ENCODE data around the gene KRT3. TPM values are rescaled to one million over a fixed set of nuclear protein-coding genes. Genes with fewer than 3 reads are reported as not detected.

KRT3 gene
- total and polyA plus RNA-seq, 10 of the 15 experiments (the other 5 are each of a cell fraction or from before 2014, with no cell fraction given), result not detected

- ChIA-PET RAD21 (ENCODE audit: unreplicated experiment) (no interaction called here), POLR2A (no interaction called here)
- no peaks in the 10 kb centered on the region for H4K20me1 ChIP-seq (ENCODE audit: control insufficient read depth, insufficient read depth)
These were observed 5.9 kb upstream of the KRT3 start for GRCh38 chr12:52801773-52802172.

More at GRCh38 chr12:52801773-52802172, 5.9 kb upstream of the KRT3 start:
- Histone ChIP-seq H3K4me1 (ENCODE audit: control insufficient read depth, insufficient read depth, low read length) (no peaks in the 10 kb centered on the region), H3K79me2 (ENCODE audit: control insufficient read depth, insufficient read depth, low read length) (no peaks in the 10 kb centered on the region), H3K9ac (ENCODE audit: control insufficient read depth, insufficient read depth, low read length) (no peak overlapping the region), H3K4me2 (ENCODE audit: control insufficient read depth, insufficient read depth) (no peak overlapping the region), H2AFZ (ENCODE audit: control insufficient read depth, low read depth, low read length) (no peak overlapping the region), H3K9me3 (replicated peaks; ENCODE audit: control insufficient read depth, insufficient read depth, low read length) (no peaks in the 10 kb centered on the region), H3K27me3 (replicated peaks in 1 of 2; ENCODE audit: control insufficient read depth in 2 of 2, insufficient read depth in 2 of 2, low read length in 1 of 2) (peaks cover 0 to 2% of the 10 kb centered on the region in 2 experiments; a peak in 1 of 4 replicates), H3K27ac (ENCODE audit: control insufficient read depth, insufficient read depth) (no peak overlapping the region), H3K36me3 (ENCODE audit: control insufficient read depth in 2 of 2, insufficient read depth in 2 of 2, low read length in 1 of 2) (no peaks in the 10 kb centered on the region), H3K4me3 (no peak overlapping the region)
- CTCF ChIA-PET, result no interaction called here
- intact Hi-C loops (cut with micrococcal nuclease; ENCODE audit: unreplicated experiment), result no loop called here
- no peak for ATAC-seq
- SMC1A ChIA-PET (ENCODE audit: uncharacterized antibody, unreplicated experiment), result no interaction called here
- in situ Hi-C loops (cut with MboI), result no loop called here
- no peak for DNase-seq (ENCODE audit: low read depth, low spot score)
- BruUV-seq (replicated peaks), result no TSS peak
- 8% methylated on average over 3 of the region's 3 CpGs for WGBS (ENCODE audit: insufficient coverage, insufficient replicate concordance, low lambda C conversion rate, missing lambda C conversion rate)
- FAIRE-seq, result no peak
- TF ChIP-seq IKZF1 (conservative IDR thresholded peaks at IDR 0.05) (no peak), USF1 (IDR thresholded peaks at IDR 0.05; ENCODE audit: borderline replicate concordance, extremely low read length, insufficient read depth, low read depth, low read length) (no peak), TCF3 (IDR thresholded peaks at IDR 0.05; ENCODE audit: borderline replicate concordance, insufficient read depth, low read depth, low read length) (no peak), RELB (IDR thresholded peaks at IDR 0.05; ENCODE audit: low read depth) (no peak), TBL1XR1 (IDR thresholded peaks at IDR 0.05; ENCODE audit: low read depth, low read length) (no peak), BRCA1 (IDR thresholded peaks at IDR 0.05; ENCODE audit: low read depth, low read length) (no peak), ZNF207 (IDR thresholded peaks at IDR 0.05; ENCODE audit: borderline replicate concordance) (no peak), NR2C1 (IDR thresholded peaks at IDR 0.05) (no peak), IRF4 (IDR thresholded peaks at IDR 0.05; ENCODE audit: low read depth, low read length) (no peak), PBX3 (IDR thresholded peaks at IDR 0.05; ENCODE audit: insufficient replicate concordance, low read depth, low read length) (no peak), NR2C2 (IDR thresholded peaks at IDR 0.05; ENCODE audit: borderline replicate concordance, control insufficient read depth, insufficient read length, low read depth) (no peak), PML (IDR thresholded peaks at IDR 0.05; ENCODE audit: low read length) (no peak), ZZZ3 (IDR thresholded peaks at IDR 0.05; ENCODE audit: control insufficient read depth, insufficient read length, low read depth) (no peak), KLF5 (IDR thresholded peaks at IDR 0.05; ENCODE audit: partially characterized antibody) (no peak), YBX1 (IDR thresholded peaks at IDR 0.05) (no peak), ZBED1 (IDR thresholded peaks at IDR 0.05; ENCODE audit: borderline replicate concordance) (no peak), DPF2 (IDR thresholded peaks at IDR 0.05) (no peak), KDM1A (IDR thresholded peaks at IDR 0.05; ENCODE audit: borderline replicate concordance) (no peak), KAT2A (conservative IDR thresholded peaks at IDR 0.05; ENCODE audit: control insufficient read depth, low read depth, low read length) (no peak), LARP7 (IDR thresholded peaks at IDR 0.05) (no peak)

Data from GM12878 (cell line).